BLaER1 treated with 17β-estradiol and CSF1 and Interleukin-3, amounts not matched to agents 10 nM and 100 nM (cell line): ENCODE measurements around the gene CNKSR2.
A peak's percentile ranks its signal among the peaks of the same experiment; 100 is the strongest.

Source experiments
- H3K27ac ChIP-seq, 11 experiments: shearing (Covaris generic); formaldehyde crosslinking; 2 replicates each; pipeline ENCODE4 v1.8.1; 2022
- H3K27me3 ChIP-seq, 11 experiments: shearing (Covaris generic); formaldehyde crosslinking; 2 replicates each; pipeline ENCODE4 v1.8.1; 2022
- H3K36me3 ChIP-seq, 11 experiments: shearing (Covaris generic); formaldehyde crosslinking; 2 replicates each; pipeline ENCODE4 v1.8.1; 2022
- H3K4me1 ChIP-seq, 10 experiments: shearing (Covaris generic); formaldehyde crosslinking; 2 replicates each; pipeline ENCODE4 v1.8.1; 2022
- H3K4me2 ChIP-seq, 11 experiments: shearing (Covaris generic); formaldehyde crosslinking; 2 replicates each; pipeline ENCODE4 v1.8.1; 2022
- H3K4me3 ChIP-seq, 10 experiments: shearing (Covaris generic); formaldehyde crosslinking; 2 replicates each; pipeline ENCODE4 v1.8.1; 2022
- H3K9ac ChIP-seq, 11 experiments: shearing (Covaris generic); formaldehyde crosslinking; 2 replicates each; pipeline ENCODE4 v1.8.1; 2022
- H3K9me3 ChIP-seq, 11 experiments: shearing (Covaris generic); formaldehyde crosslinking; replicated peaks in 1 of 11; 2 replicates each; pipeline ENCODE4 v1.8.1; 2022
- H4K20me1 ChIP-seq, 11 experiments: shearing (Covaris generic); formaldehyde crosslinking; 2 replicates each; pipeline ENCODE4 v1.8.1; 2022
- Cebpa-rat ChIP-seq, 11 experiments: shearing (Covaris generic); IDR thresholded peaks; 2 replicates each; pipeline ENCODE4 v1.8.1; 2022

CNKSR2 gene

GRCh38 chrX:21657318-21658151, 283.3 kb downstream of the CNKSR2 start:
- Histone ChIP-seq H3K4me3 (peak overlapping the region in 1 of 10 experiments; percentile 20; a peak in 1 of 20 replicates), H3K4me1 (no peaks in the 10 kb centered on the region), H3K27ac (no peak overlapping the region), H4K20me1 (no peaks in the 10 kb centered on the region), H3K9me3 (peaks cover 34 to 37% (median 35%) of the 10 kb centered on the region in 11 experiments), H3K36me3 (peaks cover 0 to 23% (median 0%) of the 10 kb centered on the region in 11 experiments; a peak in 7 of 22 replicates), H3K4me2 (no peak overlapping the region), H3K27me3 (no peaks in the 10 kb centered on the region), H3K9ac (no peak overlapping the region)
- no peak for TF ChIP-seq Cebpa-rat (IDR thresholded peaks at IDR 0.05)

GRCh38 chrX:21658152-21658737, 284.0 kb downstream of the CNKSR2 start, which contains the start of gene KLHL34:
KLHL34 (minus strand) TSS chrX:21658330; CDS start chrX:21657788, 542 bp downstream.
- no peak within 1 kb of the TSS for H3K9ac ChIP-seq
- H3K36me3 ChIP-seq: peaks cover 0 to 23% (median 0%) of the 10 kb centered on the region in 11 experiments; a peak in 7 of 22 replicates
- TF ChIP-seq Cebpa-rat (IDR thresholded peaks at IDR 0.05): no peak
- no peak within 1 kb of the TSS for H3K27ac ChIP-seq
- no peaks in the 10 kb centered on the region for H3K27me3 ChIP-seq
- H3K9me3 ChIP-seq: peaks cover 34 to 37% (median 35%) of the 10 kb centered on the region in 11 experiments
- H3K4me3 ChIP-seq: peak within 1 kb of the TSS in 1 of 10 experiments; percentile 20; a peak in 1 of 20 replicates
- no peak within 1 kb of the TSS for H3K4me2 ChIP-seq
- H3K4me1 ChIP-seq: no peaks in the 10 kb centered on the region
- no peaks in the 10 kb centered on the region for H4K20me1 ChIP-seq

GRCh38 chrX:21658746-21659145, 284.5 kb downstream of the CNKSR2 start:
- Histone ChIP-seq H3K4me2 (no peak overlapping the region), H3K9ac (no peak overlapping the region)

GRCh38 chrX:21659320-21659719, 285.1 kb downstream of the CNKSR2 start:
- no peaks in the 10 kb centered on the region for H3K4me1 ChIP-seq
- TF ChIP-seq Cebpa-rat (IDR thresholded peaks at IDR 0.05): no peak
- no peaks in the 10 kb centered on the region for H3K27me3 ChIP-seq
- H3K4me2 ChIP-seq: no peak overlapping the region
- H3K9me3 ChIP-seq: peaks cover 34 to 37% (median 35%) of the 10 kb centered on the region in 11 experiments
- no peak overlapping the region for H3K4me3 ChIP-seq
- H3K36me3 ChIP-seq: peaks cover 0 to 23% (median 0%) of the 10 kb centered on the region in 11 experiments; a peak in 7 of 22 replicates
- no peak overlapping the region for H3K27ac ChIP-seq
- H3K9ac ChIP-seq: no peak overlapping the region
- H4K20me1 ChIP-seq: no peaks in the 10 kb centered on the region

More at GRCh38 chrX:21658746-21659145, 284.5 kb downstream of the CNKSR2 start:
- Histone ChIP-seq H4K20me1 (no peaks in the 10 kb centered on the region), H3K27ac (no peak overlapping the region), H3K9me3 (peaks cover 34 to 37% (median 35%) of the 10 kb centered on the region in 11 experiments), H3K4me3 (no peak overlapping the region), H3K36me3 (peaks cover 0 to 23% (median 0%) of the 10 kb centered on the region in 11 experiments; a peak in 7 of 22 replicates), H3K27me3 (no peaks in the 10 kb centered on the region), H3K4me1 (no peaks in the 10 kb centered on the region)
- no peak for TF ChIP-seq Cebpa-rat (IDR thresholded peaks at IDR 0.05)

GRCh38 chrX:21660156-21660555, 285.9 kb downstream of the CNKSR2 start:
- Histone ChIP-seq H3K27ac (no peak overlapping the region), H4K20me1 (no peaks in the 10 kb centered on the region), H3K27me3 (no peaks in the 10 kb centered on the region), H3K9me3 (peaks cover 34 to 37% (median 35%) of the 10 kb centered on the region in 11 experiments), H3K9ac (no peak overlapping the region), H3K36me3 (peaks cover 0 to 23% (median 0%) of the 10 kb centered on the region in 11 experiments; a peak in 7 of 22 replicates), H3K4me1 (no peaks in the 10 kb centered on the region), H3K4me2 (no peak overlapping the region), H3K4me3 (no peak overlapping the region)
- no peak for TF ChIP-seq Cebpa-rat (IDR thresholded peaks at IDR 0.05)

- H3K27me3 ChIP-seq: no peaks in the 10 kb centered on the region
- peaks cover 26 to 29% (median 28%) of the 10 kb centered on the region in 11 experiments for H3K9me3 ChIP-seq
- H3K27ac ChIP-seq: no peak overlapping the region
- no peak overlapping the region for H3K9ac ChIP-seq
- H3K36me3 ChIP-seq: peaks cover 0 to 20% (median 0%) of the 10 kb centered on the region in 11 experiments; a peak in 7 of 22 replicates
- TF ChIP-seq Cebpa-rat (IDR thresholded peaks at IDR 0.05): no peak
- no peak overlapping the region for H3K4me2 ChIP-seq
- H3K4me3 ChIP-seq: no peak overlapping the region
- H4K20me1 ChIP-seq: no peaks in the 10 kb centered on the region
- no peaks in the 10 kb centered on the region for H3K4me1 ChIP-seq
Measured at GRCh38 chrX:21661316-21661715, 287.1 kb downstream of the CNKSR2 start.

- Histone ChIP-seq H3K9me3 (peaks cover 11 to 15% (median 13%) of the 10 kb centered on the region in 11 experiments), H3K4me2 (no peak overlapping the region), H3K36me3 (peaks cover 0 to 6% (median 0%) of the 10 kb centered on the region in 11 experiments; a peak in 1 of 22 replicates), H3K4me3 (no peak overlapping the region), H3K9ac (no peak overlapping the region), H3K4me1 (no peaks in the 10 kb centered on the region), H3K27me3 (no peaks in the 10 kb centered on the region), H4K20me1 (no peaks in the 10 kb centered on the region), H3K27ac (no peak overlapping the region)
- TF ChIP-seq Cebpa-rat (IDR thresholded peaks at IDR 0.05): no peak
Measured at GRCh38 chrX:21662761-21663160, 288.5 kb downstream of the CNKSR2 start.

- H3K4me3 ChIP-seq: no peak overlapping the region
- no peak overlapping the region for H3K4me2 ChIP-seq
- H3K4me1 ChIP-seq: no peaks in the 10 kb centered on the region
- no peaks in the 10 kb centered on the region for H3K36me3 ChIP-seq
- no peak overlapping the region for H3K27ac ChIP-seq
- no peak overlapping the region for H3K9ac ChIP-seq
- H3K9me3 ChIP-seq: no peaks in the 10 kb centered on the region
- no peaks in the 10 kb centered on the region for H3K27me3 ChIP-seq
- no peaks in the 10 kb centered on the region for H4K20me1 ChIP-seq
- no peak for TF ChIP-seq Cebpa-rat (IDR thresholded peaks at IDR 0.05)
Measured at GRCh38 chrX:21666252-21666651, 292.0 kb downstream of the CNKSR2 start.

GRCh38 chrX:21666679-21667078, 292.5 kb downstream of the CNKSR2 start:
- Histone ChIP-seq H4K20me1 (no peaks in the 10 kb centered on the region), H3K4me2 (no peak overlapping the region), H3K9ac (no peak overlapping the region), H3K4me1 (no peaks in the 10 kb centered on the region), H3K4me3 (no peak overlapping the region), H3K36me3 (no peaks in the 10 kb centered on the region), H3K27ac (no peak overlapping the region), H3K9me3 (no peaks in the 10 kb centered on the region), H3K27me3 (no peaks in the 10 kb centered on the region)
- no peak for TF ChIP-seq Cebpa-rat (IDR thresholded peaks at IDR 0.05)
